H1 (cell line): ENCODE measurements around the gene EPB41L4A. TPM values are rescaled to one million over a fixed set of nuclear protein-coding genes. Genes with fewer than 3 reads are reported as not detected.

Experiments
- CTCF ChIA-PET: fragments of 300-600 bp; sonication (Branson Sonifier 250); formaldehyde crosslinking; loops from one replicate; lab custom pipeline; 2021; ENCODE audit not compliant: partially characterized antibody; lab: Charles Lee
- POLR2A ChIA-PET: fragments of 300-600 bp; sonication (Branson Sonifier 250); formaldehyde crosslinking; loops from one replicate; lab custom pipeline; 2021; ENCODE audit warnings: inconsistent platforms; ENCODE audit not compliant: partially characterized antibody; lab: Charles Lee
- DNase-seq, 2 experiments: peaks; one replicate each; pipeline versions ENCODE4 v3.0.0 to v3.0.0-alpha.2; 2010 to 2022; ENCODE audit warnings: low spot score in 2 of 2, low read depth in 1 of 2, mixed read lengths in 1 of 2
- FAIRE-seq: peaks from 2 replicates; lab custom pipeline; 2011; peaks lifted over from hg19 to GRCh38; lab: Jason Lieb, UNC
- H2AFZ ChIP-seq: 2 replicates; pipeline ENCODE4 v1.8.1; 2012; ENCODE audit warnings: low read length, inconsistent platforms
- H2AK5ac ChIP-seq: 2 replicates; pipeline ENCODE4 v1.6.1; 2013; ENCODE audit warnings: low read depth, low read length
- H2BK120ac ChIP-seq: replicated peaks from 2 replicates; pipeline ENCODE3; 2013; ENCODE audit warnings: low read depth, low read length, inconsistent platforms
- H2BK12ac ChIP-seq: 2 replicates; pipeline ENCODE4 v1.6.1; 2013; ENCODE audit warnings: low read depth, low read length
- H2BK15ac ChIP-seq: 2 replicates; pipeline ENCODE4 v1.6.1; 2013; ENCODE audit warnings: low read length
- H2BK20ac ChIP-seq: 2 replicates; pipeline ENCODE4 v1.6.1; 2013; ENCODE audit warnings: low read length
- H2BK5ac ChIP-seq: 2 replicates; pipeline ENCODE4 v1.6.1; 2013; ENCODE audit warnings: low read depth, low read length
- H3K14ac ChIP-seq: 2 replicates; pipeline ENCODE4 v1.6.1; 2013; ENCODE audit warnings: inconsistent platforms; ENCODE audit not compliant: insufficient read length
- H3K18ac ChIP-seq: 2 replicates; pipeline ENCODE4 v1.6.1; 2013; ENCODE audit warnings: low read length; ENCODE audit errors: extremely low read depth
- H3K23ac ChIP-seq: 2 replicates; pipeline ENCODE4 v1.6.1; 2013; ENCODE audit warnings: inconsistent platforms; ENCODE audit not compliant: insufficient read length
- H3K23me2 ChIP-seq: 2 replicates; pipeline ENCODE4 v1.6.1; 2013; ENCODE audit warnings: low read depth, low read length
- H3K27ac ChIP-seq: 2 replicates; pipeline ENCODE4 v1.6.1; 2011; ENCODE audit warnings: low read depth, low read length, inconsistent platforms
- H3K27me3 ChIP-seq, 4 experiments: replicated peaks in 1 of 4; 1 replicate in 1 of 4; 2 replicates in 3 of 4; pipeline versions ENCODE4 v1.6.1 to v1.8.1; 2011 to 2013; ENCODE audit warnings: low read length in 3 of 4, mild to moderate bottlenecking in 3 of 4, inconsistent platforms in 2 of 4, mixed read lengths in 2 of 4, moderate library complexity in 1 of 4; ENCODE audit not compliant: control insufficient read depth in 3 of 4, insufficient read depth in 3 of 4; ENCODE audit errors: extremely low read depth in 1 of 4
- H3K36me3 ChIP-seq, 4 experiments: 2 replicates each; pipeline versions ENCODE4 v1.6.1 to v1.8.1; 2011 to 2013; ENCODE audit warnings: mild to moderate bottlenecking in 4 of 4, low read length in 3 of 4, moderate library complexity in 2 of 4, control low read depth in 1 of 4, inconsistent platforms in 1 of 4; ENCODE audit not compliant: insufficient read depth in 4 of 4, control insufficient read depth in 2 of 4
- H3K4ac ChIP-seq: replicated peaks from 2 replicates; pipeline ENCODE3; 2013; ENCODE audit warnings: low read length, low read depth, mixed read lengths, inconsistent platforms; ENCODE audit not compliant: insufficient read length
- H3K4me1 ChIP-seq, 4 experiments: replicated peaks in 1 of 4; 1 replicate in 1 of 4; 2 replicates in 3 of 4; pipeline versions ENCODE4 v1.6.1 to v1.8.1; 2011 to 2013; ENCODE audit warnings: low read length in 3 of 4, inconsistent platforms in 2 of 4, mixed read lengths in 1 of 4; ENCODE audit not compliant: insufficient read depth in 4 of 4, control insufficient read depth in 3 of 4
- H3K4me2 ChIP-seq, 2 experiments: 2 replicates each; pipeline versions ENCODE4 v1.6.1 to v1.8.1; 2011 to 2013; ENCODE audit warnings: low read depth in 2 of 2, low read length in 2 of 2, control low read depth in 1 of 2, inconsistent platforms in 1 of 2, mild to moderate bottlenecking in 1 of 2; ENCODE audit not compliant: insufficient read depth in 1 of 2
- H3K4me3 ChIP-seq, 4 experiments: fragments of 200-600, 300-600 bp in 1 of 4; sonication (generic), shearing (Covaris generic), sonication (Bioruptor Twin) in 1 of 4; 2 replicates each; pipeline versions ENCODE4 v1.5.1 to v1.8.1; 2011 to 2016; ENCODE audit warnings: low read length in 4 of 4, low read depth in 3 of 4, control low read depth in 2 of 4, inconsistent platforms in 2 of 4, mild to moderate bottlenecking in 2 of 4, mixed read lengths in 1 of 4, moderate library complexity in 1 of 4; ENCODE audit not compliant: insufficient read depth in 2 of 4; ENCODE audit errors: extremely low read depth in 1 of 4
- H3K56ac ChIP-seq: replicated peaks from 2 replicates; pipeline ENCODE3; 2013; ENCODE audit warnings: low read depth, mild to moderate bottlenecking, mixed read lengths, low read length, inconsistent platforms; ENCODE audit not compliant: insufficient read length
- H3K79me1 ChIP-seq: 2 replicates; pipeline ENCODE4 v1.6.1; 2013; ENCODE audit warnings: low read depth, low read length, control low read depth
- H3K79me2 ChIP-seq, 2 experiments: 2 replicates each; pipeline versions ENCODE4 v1.6.1 to v1.8.1; 2012 to 2013; ENCODE audit warnings: low read length in 2 of 2, mild to moderate bottlenecking in 2 of 2, inconsistent platforms in 1 of 2; ENCODE audit not compliant: insufficient read depth in 2 of 2, control insufficient read depth in 1 of 2
- H3K9ac ChIP-seq, 4 experiments: replicated peaks in 1 of 4; 1 replicate in 1 of 4; 2 replicates in 3 of 4; pipeline versions ENCODE4 v1.6.1 to v1.8.1; 2011 to 2013; ENCODE audit warnings: low read depth in 3 of 4, low read length in 3 of 4, control low read depth in 2 of 4, mild to moderate bottlenecking in 2 of 4, moderate library complexity in 2 of 4, inconsistent platforms in 1 of 4; ENCODE audit errors: extremely low read depth in 1 of 4
- H3K9me3 ChIP-seq, 2 experiments: 2 replicates each; pipeline versions ENCODE4 v1.6.1 to v1.8.1; 2012 to 2013; ENCODE audit warnings: mild to moderate bottlenecking in 2 of 2, moderate library complexity in 2 of 2, control low read depth in 1 of 2, inconsistent platforms in 1 of 2, low read depth in 1 of 2, low read length in 1 of 2, mixed read lengths in 1 of 2; ENCODE audit not compliant: insufficient read depth in 2 of 2
- H4K20me1 ChIP-seq, 2 experiments: replicated peaks in 1 of 2; 2 replicates each; pipeline versions ENCODE3 to v1.8.1; 2011 to 2013; ENCODE audit warnings: inconsistent platforms in 2 of 2, low read length in 2 of 2, mild to moderate bottlenecking in 1 of 2; ENCODE audit not compliant: insufficient read depth in 2 of 2, control insufficient read depth in 1 of 2
- H4K5ac ChIP-seq: 2 replicates; pipeline ENCODE4 v1.6.1; 2013; ENCODE audit warnings: low read length, low read depth, mixed read lengths, inconsistent platforms; ENCODE audit not compliant: insufficient read length
- H4K8ac ChIP-seq: 2 replicates; pipeline ENCODE4 v1.8.0; 2013; ENCODE audit warnings: mild to moderate bottlenecking, moderate library complexity, low read length, inconsistent platforms; ENCODE audit not compliant: insufficient read depth; ENCODE audit errors: extremely low read depth
- H4K91ac ChIP-seq: replicated peaks from 2 replicates; pipeline ENCODE3; 2013; ENCODE audit warnings: low read length, mixed read lengths, inconsistent platforms; ENCODE audit not compliant: insufficient read length
- PHF8 ChIP-seq: fragments of 200-600 bp; sonication (generic); conservative IDR thresholded peaks from 2 replicates; pipeline ENCODE4 v1.7.1; 2012; ENCODE audit warnings: low read depth, mild to moderate bottlenecking, inconsistent platforms, low read length, moderate library complexity
- WGBS, 2 experiments: shearing (Covaris generic) in 1 of 2; methylation state at CpG; one replicate each; pipeline versions ENCODE4 v1.1.6 to v1.1.7; 2013 to 2015; ENCODE audit warnings: low lambda C conversion rate in 2 of 2, mixed read lengths in 2 of 2, inconsistent platforms in 1 of 2, low coverage in 1 of 2, missing lambda C conversion rate in 1 of 2; ENCODE audit not compliant: insufficient replicate concordance in 2 of 2, insufficient coverage in 1 of 2, insufficient read length in 1 of 2; ENCODE audit errors: extremely low coverage in 1 of 2, missing lambda C conversion rate in 1 of 2; 5-methylcytosine and 5-hydroxymethylcytosine counted together
- polyA plus RNA-seq, 7 experiments: library from polyadenylated mRNA; depleted of rRNA in 3 of 7; stranded (reverse) in 5 of 7; unstranded in 2 of 7; fragments of >200 nt in 5 of 7; fragments of 200-250 nt in 2 of 7; gene quantifications; 1 replicate in 5 of 7; 2 replicates in 1 of 7; 4 replicates in 1 of 7; pipeline versions ENCODE4 v1.2.1 to v1.2.3, GENCODE V29; 2011 to 2013; ENCODE audit warnings: missing spikeins in 2 of 7, mixed read lengths in 2 of 7
- total RNA-seq: library from RNA; stranded (reverse); fragmentation: NEBNext Ultra II Directional; extraction: Animal tissue kit (Norgen Biotek cat#: 25700); gene quantifications from 2 replicates; pipeline ENCODE4 v1.2.1, GENCODE V29; 2021

The EPB41L4A gene
- total and polyA plus RNA-seq, 2 of the 8 experiments (the other 6 are each of a cell fraction or from before 2014, with no cell fraction given) = 1.6 to 4.6 TPM

DNA sequence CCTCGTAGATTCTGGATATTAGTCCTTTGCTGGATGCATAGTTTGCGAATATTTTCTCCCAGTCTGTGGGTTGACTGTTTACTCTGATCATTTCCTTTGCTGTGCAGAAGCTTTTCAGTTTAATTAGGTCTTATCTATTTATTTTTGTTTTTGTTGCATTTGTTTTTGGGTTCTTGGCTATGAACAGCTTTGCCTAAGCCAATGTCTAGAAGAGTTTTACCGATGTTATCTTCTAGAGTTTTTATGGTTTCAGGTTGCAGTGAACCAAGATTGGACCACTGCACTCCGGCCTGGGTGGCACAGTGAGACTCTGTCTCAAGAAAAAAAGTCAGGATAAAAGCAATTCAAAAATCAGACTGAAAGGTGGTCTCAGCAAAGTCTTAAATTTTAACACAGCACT, 188.5 kb downstream of the EPB41L4A start:
- Histone ChIP-seq H2BK120ac (no peak overlapping the region), H2AFZ (no peak overlapping the region), H3K36me3 (no peaks in the 10 kb centered on the region), H3K27me3 (no peaks in the 10 kb centered on the region), H2BK15ac (no peak overlapping the region), H3K9me3 (no peaks in the 10 kb centered on the region), H4K8ac (no peak overlapping the region), H3K27ac (no peak overlapping the region), H3K79me1 (no peaks in the 10 kb centered on the region), H2BK5ac (no peak overlapping the region), H2AK5ac (no peak overlapping the region), H3K4me2 (no peak overlapping the region), H3K23me2 (no peaks in the 10 kb centered on the region), H4K91ac (no peak overlapping the region), H4K20me1 (no peaks in the 10 kb centered on the region), H2BK20ac (no peak overlapping the region), H3K9ac (no peak overlapping the region), H3K14ac (no peak overlapping the region), H3K23ac (no peak overlapping the region), H3K4ac (no peak overlapping the region), H3K79me2 (no peaks in the 10 kb centered on the region), H3K4me1 (peaks cover 0 to 8% (median 4%) of the 10 kb centered on the region in 4 experiments; a peak in 4 of 7 replicates), H3K4me3 (no peak overlapping the region), H3K56ac (no peak overlapping the region), H2BK12ac (no peak overlapping the region), H4K5ac (no peak overlapping the region), H3K18ac (no peak overlapping the region)
- ChIA-PET CTCF (interaction anchor here (1.8 kb wide), 1 partner anchor 16 kb away, joined by 4 read pairs; no protein-coding TSS in a partner anchor), POLR2A (no interaction called here)
- 97% methylated on average over 4 of the region's 4 CpGs; no CpG with 5 or more reads in 1 of the 2 experiments for WGBS, 2 experiments
- DNase-seq (no peak), FAIRE-seq (no peak)
- TF ChIP-seq PHF8 = no peak
